ENCODE data around the gene MATN3.
"Not testable (repeated sequence)": the region's sequence is repeated elsewhere in the genome, so short reads cannot be mapped to it uniquely, and the experiment has no call there.

MATN3 gene

GRCh38 chr2:20051532-20052228 lies 39.2 kb upstream of the MATN3 start, which contains the start of gene LAPTM4A:
TSS of gene LAPTM4A (minus strand) at chr2:20051628. CDS start at chr2:20051520, 108 bp downstream.
- H3K27me3 ChIP-seq = no peaks in the 10 kb centered on the region
- peaks cover 24% of the 10 kb centered on the region for H3K4me1 ChIP-seq
- peak within 1 kb of the TSS; percentile 90 for H3K4me3 ChIP-seq
- peak within 1 kb of the TSS; percentile 85 for H3K27ac ChIP-seq
- no peaks in the 10 kb centered on the region for H3K9me3 ChIP-seq
- peaks cover 18% of the 10 kb centered on the region; the same call in 1 of the 2 replicates for H4K20me1 ChIP-seq
- TF ChIP-seq Cebpa-rat (IDR thresholded peaks at IDR 0.05) = no peak
- no peaks in the 10 kb centered on the region for H3K36me3 ChIP-seq
- H3K9ac ChIP-seq = peak within 1 kb of the TSS; percentile 92
- H3K4me2 ChIP-seq = peak within 1 kb of the TSS; percentile 89

- peaks cover 25% of the 10 kb centered on the region for H4K20me1 ChIP-seq
- H3K4me3 ChIP-seq = peak overlapping the region; percentile 90
- H3K27ac ChIP-seq = peak overlapping the region; percentile 85
- H3K4me2 ChIP-seq = peak overlapping the region; percentile 89
- TF ChIP-seq Cebpa-rat (IDR thresholded peaks at IDR 0.05) = no peak
- peaks cover 24% of the 10 kb centered on the region for H3K4me1 ChIP-seq
- no peaks in the 10 kb centered on the region for H3K27me3 ChIP-seq
- no peaks in the 10 kb centered on the region for H3K9me3 ChIP-seq
- peak overlapping the region; percentile 92 for H3K9ac ChIP-seq
- H3K36me3 ChIP-seq = peaks cover 5% of the 10 kb centered on the region; the same call in 1 of the 2 replicates
These were observed 38.4 kb upstream of the MATN3 start for GRCh38 chr2:20050646-20051531.

- no peak for TF ChIP-seq Cebpa-rat (IDR thresholded peaks at IDR 0.05)
- Histone ChIP-seq H3K4me2 (peak overlapping the region; percentile 89), H3K9me3 (no peaks in the 10 kb centered on the region), H3K4me1 (peaks cover 24% of the 10 kb centered on the region), H3K4me3 (peak overlapping the region; percentile 90), H3K9ac (peak overlapping the region; percentile 92), H4K20me1 (peaks cover 32% of the 10 kb centered on the region), H3K36me3 (peaks cover 12% of the 10 kb centered on the region; the same call in 1 of the 2 replicates), H3K27ac (peak overlapping the region; percentile 85), H3K27me3 (no peaks in the 10 kb centered on the region)
These were observed 37.7 kb upstream of the MATN3 start for GRCh38 chr2:20050104-20050645.

GRCh38 chr2:20049637-20050036 lies 37.2 kb upstream of the MATN3 start:
- peak overlapping the region; percentile 90 for H3K4me3 ChIP-seq
- H3K36me3 ChIP-seq = peaks cover 17% of the 10 kb centered on the region; the same call in 1 of the 2 replicates
- H3K9ac ChIP-seq = peak overlapping the region; percentile 92

GRCh38 chr2:20048488-20049448 lies 36.3 kb upstream of the MATN3 start:
- H3K4me1 ChIP-seq = peaks cover 27% of the 10 kb centered on the region
- peaks cover 46% of the 10 kb centered on the region for H4K20me1 ChIP-seq
- H3K36me3 ChIP-seq = peaks cover 25% of the 10 kb centered on the region; the same call in 1 of the 2 replicates
- H3K4me2 ChIP-seq = peak overlapping the region; percentile 89
- H3K9me3 ChIP-seq = no peaks in the 10 kb centered on the region
- H3K27me3 ChIP-seq = no peaks in the 10 kb centered on the region
- TF ChIP-seq Cebpa-rat (IDR thresholded peaks at IDR 0.05) = no peak
- peak overlapping the region; percentile 92 for H3K9ac ChIP-seq
- H3K27ac ChIP-seq = peak overlapping the region; percentile 85
- H3K4me3 ChIP-seq = peak overlapping the region; percentile 90

More at GRCh38 chr2:20049637-20050036, 37.2 kb upstream of the MATN3 start:
- peaks cover 24% of the 10 kb centered on the region for H3K4me1 ChIP-seq
- peak overlapping the region; percentile 85 for H3K27ac ChIP-seq
- no peaks in the 10 kb centered on the region for H3K9me3 ChIP-seq
- H3K27me3 ChIP-seq = no peaks in the 10 kb centered on the region
- no peak for TF ChIP-seq Cebpa-rat (IDR thresholded peaks at IDR 0.05)
- peaks cover 37% of the 10 kb centered on the region for H4K20me1 ChIP-seq
- H3K4me2 ChIP-seq = peak overlapping the region; percentile 89

- peaks cover 22% of the 10 kb centered on the region for H3K4me1 ChIP-seq
- H3K36me3 ChIP-seq = peaks cover 53% of the 10 kb centered on the region
- not testable (repeated sequence) for H3K4me2 ChIP-seq, H3K27ac ChIP-seq, H3K27me3 ChIP-seq, H3K9ac ChIP-seq, H3K9me3 ChIP-seq, H3K4me3 ChIP-seq
- H4K20me1 ChIP-seq = peaks cover 75% of the 10 kb centered on the region
These were observed 33.3 kb upstream of the MATN3 start for GRCh38 chr2:20045712-20046292.

GRCh38 chr2:20044778-20045177 lies 32.3 kb upstream of the MATN3 start:
- Histone ChIP-seq H3K27ac (no peak overlapping the region), H3K9ac (no peak overlapping the region), H3K4me2 (no peak overlapping the region), H3K27me3 (no peaks in the 10 kb centered on the region), H3K4me1 (peaks cover 22% of the 10 kb centered on the region), H3K9me3 (no peaks in the 10 kb centered on the region), H3K4me3 (no peak overlapping the region), H3K36me3 (peaks cover 63% of the 10 kb centered on the region), H4K20me1 (peaks cover 86% of the 10 kb centered on the region)
- no peak for TF ChIP-seq Cebpa-rat (IDR thresholded peaks at IDR 0.05)

GRCh38 chr2:20042531-20042930 lies 30.1 kb upstream of the MATN3 start:
- Histone ChIP-seq H3K9me3 (peaks cover 7% of the 10 kb centered on the region; the same call in 1 of the 2 replicates), H3K4me3 (no peak overlapping the region), H3K4me1 (peaks cover 19% of the 10 kb centered on the region; the same call in 1 of the 2 replicates), H3K9ac (no peak overlapping the region), H3K27ac (no peak overlapping the region), H3K36me3 (peaks cover 86% of the 10 kb centered on the region), H4K20me1 (peaks cover 95% of the 10 kb centered on the region), H3K4me2 (no peak overlapping the region), H3K27me3 (no peaks in the 10 kb centered on the region)
- TF ChIP-seq Cebpa-rat (IDR thresholded peaks at IDR 0.05) = no peak

Data from BLaER1 (cell line).